NT2/D1 (cell line): ENCODE measurements around the gene COPS6.

Source experiments
- SUZ12 ChIP-seq: IDR thresholded peaks from 2 replicates; pipeline ENCODE4 v1.6.1; 2011; ENCODE audit not compliant: insufficient read length, insufficient read depth; ENCODE audit errors: extremely low read depth
- YY1 ChIP-seq: IDR thresholded peaks from 2 replicates; pipeline ENCODE4 v1.6.1; 2011; ENCODE audit not compliant: insufficient read length, insufficient read depth

- TF ChIP-seq YY1 = no peak
- no peak for TF ChIP-seq SUZ12
These were observed 22.4 kb downstream of the COPS6 start for GRCh38 chr7:100111156-100111555.
